NB4 (cell line): ENCODE results near the gene TXLNG.

Source experiments
- DNase-seq: peaks from one replicate; pipeline ENCODE4 v3.0.0; 2010; ENCODE audit warnings: low read depth
- H3K4me3 ChIP-seq: one replicate; pipeline ENCODE4 v1.5.1; 2011; ENCODE audit warnings: mild to moderate bottlenecking, low read depth, low read length, moderate library complexity
- MYC ChIP-seq: IDR thresholded peaks from 2 replicates; pipeline ENCODE4 v1.6.1; 2011; ENCODE audit warnings: low read depth, low read length
- POLR2A ChIP-seq: IDR thresholded peaks from 2 replicates; pipeline ENCODE4 v1.6.1; 2011; ENCODE audit warnings: mild to moderate bottlenecking; ENCODE audit not compliant: insufficient read length; ENCODE audit errors: extremely low read depth
- TF ChIP-seq, protein P1 (sequence below): IDR thresholded peaks from one replicate; pipeline ENCODE4 v1.5.1; 2012; ENCODE audit warnings: low read depth, low read length
- TF ChIP-seq, protein P2 (sequence below): IDR thresholded peaks from 2 replicates; pipeline ENCODE4 v1.6.1; 2011; ENCODE audit warnings: low read depth, low read length

TXLNG gene

DNA sequence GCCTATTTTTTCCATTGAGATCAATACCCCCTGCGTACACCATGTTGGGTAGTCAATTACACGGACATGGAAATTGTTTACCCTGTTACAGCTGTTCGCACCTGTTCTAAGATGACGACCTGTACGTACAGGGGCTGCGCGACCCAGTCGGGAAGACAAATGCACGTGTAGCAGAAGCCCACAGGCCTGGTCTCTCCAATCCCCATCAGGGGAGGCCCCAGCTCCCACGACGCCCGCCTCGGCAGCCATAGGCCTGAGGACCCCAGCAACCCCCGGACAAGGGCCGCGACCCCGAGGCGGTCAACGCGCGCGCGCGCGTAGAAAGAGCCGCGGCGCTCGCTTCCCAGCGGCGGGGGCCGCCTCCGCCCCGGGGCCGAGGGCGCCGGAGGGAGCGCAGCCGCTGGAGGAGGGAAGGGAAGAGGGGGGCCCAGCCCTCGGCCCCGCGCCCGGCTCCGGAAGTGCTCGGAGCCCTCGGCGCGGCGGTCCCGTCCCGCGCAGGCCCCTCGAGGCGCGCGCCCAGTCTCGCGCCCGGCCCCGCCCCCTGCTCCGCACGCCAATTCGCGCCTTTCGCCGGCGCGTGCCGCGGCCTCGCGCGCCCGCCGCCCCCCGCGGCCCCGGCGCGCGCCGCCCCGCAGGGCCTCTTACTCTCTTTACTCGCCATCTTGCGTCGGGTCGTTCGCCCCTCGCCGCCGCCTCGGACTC is 83.3 kb downstream of the TXLNG start:
- DNase-seq = peak; percentile 74
- TF ChIP-seq, protein P1, sequence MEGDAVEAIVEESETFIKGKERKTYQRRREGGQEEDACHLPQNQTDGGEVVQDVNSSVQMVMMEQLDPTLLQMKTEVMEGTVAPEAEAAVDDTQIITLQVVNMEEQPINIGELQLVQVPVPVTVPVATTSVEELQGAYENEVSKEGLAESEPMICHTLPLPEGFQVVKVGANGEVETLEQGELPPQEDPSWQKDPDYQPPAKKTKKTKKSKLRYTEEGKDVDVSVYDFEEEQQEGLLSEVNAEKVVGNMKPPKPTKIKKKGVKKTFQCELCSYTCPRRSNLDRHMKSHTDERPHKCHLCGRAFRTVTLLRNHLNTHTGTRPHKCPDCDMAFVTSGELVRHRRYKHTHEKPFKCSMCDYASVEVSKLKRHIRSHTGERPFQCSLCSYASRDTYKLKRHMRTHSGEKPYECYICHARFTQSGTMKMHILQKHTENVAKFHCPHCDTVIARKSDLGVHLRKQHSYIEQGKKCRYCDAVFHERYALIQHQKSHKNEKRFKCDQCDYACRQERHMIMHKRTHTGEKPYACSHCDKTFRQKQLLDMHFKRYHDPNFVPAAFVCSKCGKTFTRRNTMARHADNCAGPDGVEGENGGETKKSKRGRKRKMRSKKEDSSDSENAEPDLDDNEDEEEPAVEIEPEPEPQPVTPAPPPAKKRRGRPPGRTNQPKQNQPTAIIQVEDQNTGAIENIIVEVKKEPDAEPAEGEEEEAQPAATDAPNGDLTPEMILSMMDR = no peak
- 0 out of 2 replicates have a peak, but pooled peaks have one; percentile 27 for TF ChIP-seq MYC
- TF ChIP-seq, protein P2, sequence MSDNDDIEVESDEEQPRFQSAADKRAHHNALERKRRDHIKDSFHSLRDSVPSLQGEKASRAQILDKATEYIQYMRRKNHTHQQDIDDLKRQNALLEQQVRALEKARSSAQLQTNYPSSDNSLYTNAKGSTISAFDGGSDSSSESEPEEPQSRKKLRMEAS = 0 out of 2 replicates have a peak, but pooled peaks have one; percentile 3
- H3K4me3 ChIP-seq = peak overlapping the region; percentile 99

DNA sequence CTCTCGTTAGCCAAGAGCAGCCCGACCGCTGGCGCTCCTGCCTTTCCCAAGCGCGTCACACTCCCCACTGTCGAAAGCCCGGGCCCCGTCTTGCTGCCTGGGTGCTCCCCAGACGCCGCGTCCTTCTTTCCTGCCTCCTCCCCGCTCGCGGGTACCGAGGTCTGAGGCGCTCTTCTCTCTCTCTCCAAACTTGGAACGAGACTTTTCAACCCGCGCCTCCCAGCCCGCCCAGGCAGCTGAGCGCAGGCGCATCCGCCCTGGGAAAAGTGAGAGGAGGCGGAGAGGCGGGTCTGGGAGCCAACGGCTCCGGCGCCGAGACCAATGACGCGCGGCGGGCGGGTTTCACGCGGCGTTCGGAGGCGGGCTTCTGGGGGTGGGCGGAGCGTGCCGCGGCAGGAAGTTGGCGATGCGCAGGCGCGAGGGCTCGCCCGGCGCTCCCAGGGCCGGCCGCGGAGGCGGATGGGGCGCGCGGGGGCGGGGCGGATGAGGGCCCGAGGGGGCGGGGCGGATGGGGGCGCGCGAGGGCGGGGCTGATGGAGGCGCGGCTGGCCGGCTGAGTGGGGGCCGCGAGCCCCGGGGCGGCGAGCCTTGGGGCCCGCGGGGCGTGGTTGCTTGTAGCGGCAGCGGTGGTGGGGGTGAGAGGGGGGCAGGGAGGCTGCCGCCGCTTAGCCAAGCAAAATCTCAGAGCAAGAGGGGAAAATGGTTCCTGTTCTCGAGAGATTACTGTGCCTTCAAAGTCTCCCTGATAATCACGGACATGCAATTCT is 84.0 kb downstream of the TXLNG start, which contains the start of gene RBBP7:
TSS of gene RBBP7 (minus strand) at position 268 of the 767 bp plus-strand sequence. CDS start 309 bp downstream, outside the sequence.
- peak within 1 kb of the TSS; percentile 99 for H3K4me3 ChIP-seq
- DNase-seq = peak; percentile 92
- peak; percentile 86 for TF ChIP-seq POLR2A
- TF ChIP-seq, protein P1 = no peak
- TF ChIP-seq, protein P2 = peak; percentile 6; the same call in 1 of the 2 replicates
- 0 out of 2 replicates have a peak, but pooled peaks have one; percentile 22 for TF ChIP-seq MYC

DNA sequence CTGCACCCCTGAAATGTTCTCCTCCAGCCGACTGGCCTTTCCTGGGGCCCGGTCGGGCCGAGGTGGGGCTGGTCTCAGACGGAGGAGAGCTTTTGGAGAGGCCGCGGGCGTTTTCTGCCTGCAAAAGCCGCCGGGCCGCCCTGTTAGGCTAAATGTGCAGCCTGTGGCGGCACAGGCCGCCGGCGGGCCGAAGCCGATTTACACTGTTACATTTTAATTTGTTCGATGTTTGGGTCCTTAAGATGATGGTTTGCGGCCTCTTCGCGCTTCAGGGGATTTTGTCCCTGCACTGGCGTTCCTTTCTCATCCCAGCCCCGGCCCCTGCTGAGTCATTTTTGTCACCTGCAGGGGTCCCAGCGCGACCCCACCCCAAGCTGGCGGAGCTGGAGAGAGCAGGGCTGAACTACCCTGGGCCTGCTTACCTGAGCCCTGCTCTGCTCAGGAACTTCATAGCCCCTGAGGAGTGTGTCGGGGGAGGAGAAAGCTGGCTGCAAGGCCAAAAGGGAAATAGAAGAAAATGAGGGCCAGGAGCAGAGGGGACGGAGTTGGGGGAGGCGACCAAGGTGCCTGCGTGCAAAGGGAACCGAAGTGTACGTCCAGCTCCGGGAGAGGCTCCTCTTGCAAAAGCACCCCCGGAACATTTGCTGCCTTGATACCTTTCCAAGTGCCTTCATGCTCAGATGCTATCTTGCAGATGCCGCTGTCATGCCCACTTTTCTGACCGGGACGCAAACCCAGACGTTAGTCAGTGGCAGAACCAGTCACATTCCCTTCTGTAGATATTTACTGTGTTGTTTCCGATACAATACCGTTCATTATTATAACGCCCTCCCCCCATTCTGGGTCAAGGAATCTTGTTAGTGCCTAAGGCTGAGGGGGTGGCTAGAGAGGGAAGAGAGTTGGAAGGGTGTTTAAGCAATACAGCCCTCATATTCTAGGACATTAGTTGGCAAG is 84.9 kb downstream of the TXLNG start:
- TF ChIP-seq MYC (no peak), POLR2A (no peak)
- TF ChIP-seq, protein P2 = no peak
- TF ChIP-seq, protein P1 = no peak
- peak; percentile 81 for DNase-seq
- H3K4me3 ChIP-seq = peak overlapping the region; percentile 66

DNA sequence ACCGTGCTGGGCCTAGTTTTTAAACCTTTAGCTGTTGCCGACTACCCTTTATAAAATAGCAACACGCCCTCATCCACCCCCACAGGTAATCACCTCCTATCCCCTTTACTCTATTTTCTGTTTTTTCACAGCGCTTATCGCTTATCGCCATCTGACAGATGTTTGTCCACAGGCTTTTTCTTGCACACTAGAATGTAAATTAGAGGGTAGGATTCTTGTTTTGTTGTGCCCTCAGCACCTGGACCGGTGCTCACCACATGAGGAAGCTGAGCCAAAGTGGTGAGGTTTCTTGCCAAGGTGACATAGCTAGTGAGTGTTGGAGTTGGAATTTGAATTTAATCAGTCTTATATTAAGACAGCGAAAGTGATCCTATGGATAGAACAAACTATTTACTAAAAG is 86.8 kb downstream of the TXLNG start:
- TF ChIP-seq, protein P1 = no peak
- no peak for TF ChIP-seq POLR2A
- TF ChIP-seq MYC = no peak
- TF ChIP-seq, protein P2 = no peak
- DNase-seq = no peak
- H3K4me3 ChIP-seq = no peak overlapping the region

DNA sequence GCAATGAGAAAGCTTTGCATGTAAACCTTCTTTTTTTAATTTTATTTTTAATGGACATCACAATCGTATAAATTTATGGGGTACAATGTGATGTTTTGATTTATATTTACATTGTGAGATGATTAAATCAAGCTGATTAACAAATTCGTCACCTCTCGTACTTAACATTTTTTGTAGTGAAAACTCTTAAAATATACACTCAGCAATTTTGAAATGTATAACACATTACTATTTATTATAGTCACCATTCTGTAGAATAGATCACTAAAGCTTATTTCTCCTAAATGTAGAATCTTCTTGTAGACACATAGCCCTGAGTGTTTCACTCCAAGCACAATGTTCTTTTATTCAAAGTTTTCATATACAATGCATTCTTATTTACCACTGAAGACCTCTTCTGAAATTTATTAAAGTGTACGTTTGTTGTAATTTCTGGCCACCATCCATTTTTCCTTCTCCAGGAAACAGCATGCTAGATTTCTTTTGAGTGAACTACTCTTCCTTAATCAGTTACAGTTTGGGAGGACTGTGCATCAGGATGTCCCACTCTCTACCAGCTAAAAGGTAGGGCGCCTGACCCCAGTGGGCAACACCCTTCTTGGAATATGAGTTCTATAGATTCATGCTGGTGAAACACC is 88.3 kb downstream of the TXLNG start:
- TF ChIP-seq, protein P1 = no peak
- TF ChIP-seq MYC (no peak), POLR2A (no peak)
- TF ChIP-seq, protein P2 = no peak
- no peak overlapping the region for H3K4me3 ChIP-seq
- no peak for DNase-seq
